RPMI8226 (cell line): ENCODE data around the gene TMEM178B.
"Not testable (repeated sequence)": the region's sequence is repeated elsewhere in the genome, so short reads cannot be mapped to it uniquely, and the experiment has no call there.

Experiments
- DNase-seq: peaks from one replicate; pipeline ENCODE4 v3.0.0-alpha.2; 2015

The TMEM178B gene

GRCh38 chr7:141074162-141074991, 513 bp downstream of the TMEM178B start:
- peak; percentile 62 for DNase-seq

GRCh38 chr7:141074997-141075396, 1.1 kb downstream of the TMEM178B start:
- DNase-seq: no peak

GRCh38 chr7:141076377-141076776, 2.5 kb downstream of the TMEM178B start:
- DNase-seq: peak; percentile 72

- no peak for DNase-seq
Observed at GRCh38 chr7:141079219-141079618, 5.4 kb downstream of the TMEM178B start.

- not testable (repeated sequence) for DNase-seq
Observed at GRCh38 chr7:141089490-141089889, 15.6 kb downstream of the TMEM178B start.

GRCh38 chr7:141094336-141095070, 20.6 kb downstream of the TMEM178B start:
- DNase-seq: no peak

GRCh38 chr7:141097430-141097829, 23.6 kb downstream of the TMEM178B start:
- DNase-seq: peak; percentile 61

- DNase-seq: no peak
Observed at GRCh38 chr7:141102436-141102835, 28.6 kb downstream of the TMEM178B start.

GRCh38 chr7:141103847-141104429, 30.1 kb downstream of the TMEM178B start:
- DNase-seq: no peak

GRCh38 chr7:141113131-141113530, 39.3 kb downstream of the TMEM178B start:
- no peak for DNase-seq

- no peak for DNase-seq
Observed at GRCh38 chr7:141114029-141114664, 40.3 kb downstream of the TMEM178B start.

- peak; percentile 35 for DNase-seq
Observed at GRCh38 chr7:141115965-141116364, 42.1 kb downstream of the TMEM178B start.

GRCh38 chr7:141116661-141117060, 42.8 kb downstream of the TMEM178B start:
- not testable (repeated sequence) for DNase-seq

GRCh38 chr7:141118767-141119166, 44.9 kb downstream of the TMEM178B start:
- peak; percentile 16 for DNase-seq

- no peak for DNase-seq
Observed at GRCh38 chr7:141119187-141119586, 45.3 kb downstream of the TMEM178B start.

GRCh38 chr7:141122736-141123135, 48.9 kb downstream of the TMEM178B start:
- no peak for DNase-seq

- peak; percentile 20 for DNase-seq
Observed at GRCh38 chr7:141123522-141123921, 49.7 kb downstream of the TMEM178B start.

- DNase-seq: no peak
Observed at GRCh38 chr7:141126107-141126506, 52.2 kb downstream of the TMEM178B start.

GRCh38 chr7:141128506-141128905, 54.6 kb downstream of the TMEM178B start:
- no peak for DNase-seq

- DNase-seq: no peak
Observed at GRCh38 chr7:141128931-141129330, 55.1 kb downstream of the TMEM178B start.

GRCh38 chr7:141132671-141133070, 58.8 kb downstream of the TMEM178B start:
- DNase-seq: no peak

GRCh38 chr7:141133646-141134045, 59.8 kb downstream of the TMEM178B start:
- DNase-seq: no peak

- DNase-seq: no peak
Observed at GRCh38 chr7:141142058-141142457, 68.2 kb downstream of the TMEM178B start.
